HCT116 (cell line): ENCODE measurements around the gene SNTG2. TPM values are rescaled to one million over a fixed set of nuclear protein-coding genes. Genes with fewer than 3 reads are reported as not detected.

Experiments used
- ATAC-seq: fragments of 200-7000 bp; cut with Tn5 transposase; 2 replicates; pipeline ENCODE4 v1.9.1; 2020; ENCODE audit warnings: mild to moderate bottlenecking, moderate library complexity
- BruUV-seq: library from RNA; stranded (reverse); fragments of 400-500 nt; replicated peaks from 2 replicates; lab custom pipeline; 2021; lab: Mats Ljungman, UMichigan
- CTCF ChIA-PET: fragments of 300-600 bp; sonication (Branson Sonifier 250); formaldehyde crosslinking; loops from one replicate; lab custom pipeline; 2021; ENCODE audit warnings: antibody characterized with exemption; lab: Charles Lee
- POLR2A ChIA-PET: fragments of 300-600, 350-600 bp; sonication (Branson Sonifier 250); formaldehyde crosslinking; loops from one replicate; lab custom pipeline; 2021; ENCODE audit warnings: antibody characterized with exemption; lab: Charles Lee
- RAD21 ChIA-PET, 2 experiments: fragments of 300-600 bp; sonication (Branson Sonifier 250); formaldehyde crosslinking; loops; one replicate each; lab custom pipeline; 2023; ENCODE audit warnings: low total read pairs in 2 of 2; ENCODE audit not compliant: uncharacterized antibody in 2 of 2, unreplicated experiment in 2 of 2, low non-redundant PET in 1 of 2; lab: Charles Lee
- DNase-seq: peaks from one replicate; pipeline ENCODE4 v3.0.0-alpha.2; 2010; ENCODE audit warnings: low read depth, low spot score
- H2AFZ ChIP-seq: fragments of 200-600 bp; shearing (Covaris generic), sonication (generic); 2 replicates; pipeline ENCODE4 v1.6.1; 2017; ENCODE audit warnings: low read depth, mixed run types, mixed read lengths, antibody characterized with exemption, low read length; ENCODE audit not compliant: poor library complexity, severe bottlenecking
- H3K27ac ChIP-seq: 2 replicates; pipeline ENCODE4 v1.5.1; 2012; ENCODE audit warnings: low read depth, low read length
- H3K27me3 ChIP-seq: fragments of 200-600 bp; sonication (generic); 2 replicates; pipeline ENCODE4 v1.6.1; 2016; ENCODE audit warnings: mixed run types, low read length, mixed read lengths; ENCODE audit not compliant: insufficient read depth
- H3K36me3 ChIP-seq, 2 experiments: fragments of 200-500 bp in 1 of 2; fragments of 200-600 bp in 1 of 2; sonication (Bioruptor generic) in 1 of 2; sonication (generic) in 1 of 2; 2 replicates each; pipeline versions ENCODE4 v1.5.1 to v1.6.1; 2014 to 2016; ENCODE audit warnings: low read length in 2 of 2, inconsistent platforms in 1 of 2, mixed read lengths in 1 of 2, mixed run types in 1 of 2; ENCODE audit not compliant: insufficient read depth in 2 of 2, control insufficient read depth in 1 of 2
- H3K4me1 ChIP-seq, 2 experiments: fragments of 200-600 bp in 1 of 2; sonication (generic) in 1 of 2; 2 replicates each; pipeline versions ENCODE4 v1.5.1 to v1.6.1; 2012 to 2017; ENCODE audit warnings: low read length in 2 of 2, inconsistent platforms in 1 of 2, mild to moderate bottlenecking in 1 of 2, mixed read lengths in 1 of 2, mixed run types in 1 of 2, moderate library complexity in 1 of 2; ENCODE audit not compliant: insufficient read depth in 2 of 2, control insufficient read depth in 1 of 2
- H3K4me2 ChIP-seq: fragments of 200-600 bp; sonication (generic); 2 replicates; pipeline ENCODE4 v1.6.1; 2017; ENCODE audit warnings: mixed run types, low read length, mixed read lengths
- H3K4me3 ChIP-seq, 2 experiments: fragments of 200-600 bp in 1 of 2; sonication (generic) in 1 of 2; replicated peaks in 1 of 2; 2 replicates each; pipeline ENCODE4 v1.5.1; 2011 to 2016; ENCODE audit warnings: low read length in 2 of 2, control low read depth in 1 of 2, low read depth in 1 of 2, mild to moderate bottlenecking in 1 of 2, mixed read lengths in 1 of 2, mixed run types in 1 of 2
- H3K79me2 ChIP-seq: fragments of 200-600 bp; sonication (generic); 2 replicates; pipeline ENCODE4 v1.6.1; 2017; ENCODE audit warnings: mild to moderate bottlenecking, mixed run types, low read length, moderate library complexity, mixed read lengths; ENCODE audit not compliant: insufficient read depth
- H3K9ac ChIP-seq: fragments of 200-600 bp; sonication (generic); 2 replicates; pipeline ENCODE4 v1.6.1; 2016; ENCODE audit warnings: low read length, mixed read lengths
- H3K9me2 ChIP-seq: fragments of 200-600 bp; sonication (generic), shearing (Covaris generic); 2 replicates; pipeline ENCODE4 v1.6.1; 2017; ENCODE audit warnings: mixed run types, mild to moderate bottlenecking, moderate library complexity; ENCODE audit not compliant: insufficient read depth
- H3K9me3 ChIP-seq, 2 experiments: fragments of 200-500 bp in 1 of 2; fragments of 200-600 bp in 1 of 2; sonication (Bioruptor generic) in 1 of 2; sonication (generic) in 1 of 2; 2 replicates each; pipeline ENCODE4 v1.6.1; 2014 to 2017; ENCODE audit warnings: low read length in 2 of 2, mixed read lengths in 2 of 2, inconsistent platforms in 1 of 2, low read depth in 1 of 2, mild to moderate bottlenecking in 1 of 2, mixed run types in 1 of 2, moderate library complexity in 1 of 2; ENCODE audit not compliant: control insufficient read depth in 1 of 2, insufficient read depth in 1 of 2
- H4K20me1 ChIP-seq: fragments of 200-600 bp; sonication (generic), shearing (Covaris generic); 2 replicates; pipeline ENCODE4 v1.6.1; 2017; ENCODE audit warnings: mixed run types, mild to moderate bottlenecking, moderate library complexity; ENCODE audit not compliant: insufficient read depth
- CBX3 ChIP-seq: IDR thresholded peaks from 2 replicates; pipeline ENCODE4 v1.6.1; 2012; ENCODE audit warnings: low read depth
- CEBPB ChIP-seq: IDR thresholded peaks from 2 replicates; pipeline ENCODE4 v1.6.1; 2012; ENCODE audit warnings: low read depth
- CTCF ChIP-seq, 3 experiments: fragments of 200-600 bp in 1 of 3; sonication (generic) in 1 of 3; IDR thresholded peaks in 2 of 3; conservative IDR thresholded peaks in 1 of 3; 2 replicates each; pipeline ENCODE4 v1.5.1; 2012 to 2017; ENCODE audit warnings: low read depth in 2 of 3, low read length in 2 of 3, antibody characterized with exemption in 1 of 3, borderline replicate concordance in 1 of 3, control low read depth in 1 of 3, mild to moderate bottlenecking in 1 of 3, mixed read lengths in 1 of 3, mixed run types in 1 of 3, moderate library complexity in 1 of 3; ENCODE audit not compliant: insufficient read depth in 1 of 3
- EZH2 ChIP-seq: fragments of 200-600 bp; sonication (generic); IDR thresholded peaks from 2 replicates; pipeline ENCODE4 v1.6.1; 2017; ENCODE audit warnings: antibody characterized with exemption, mixed run types
- EZH2phosphoT487 ChIP-seq: fragments of 200-600 bp; IDR thresholded peaks from 2 replicates; pipeline ENCODE4 v1.6.1; 2018; ENCODE audit warnings: antibody characterized with exemption, borderline replicate concordance
- FOSL1 ChIP-seq: IDR thresholded peaks from 2 replicates; pipeline ENCODE4 v1.6.1; 2012; ENCODE audit warnings: low read depth
- JUND ChIP-seq: IDR thresholded peaks from 2 replicates; pipeline ENCODE4 v1.6.1; 2012
- POLR2A ChIP-seq: IDR thresholded peaks from 2 replicates; pipeline ENCODE4 v1.7.0; 2011; ENCODE audit warnings: borderline replicate concordance; ENCODE audit not compliant: insufficient read depth, insufficient read length; ENCODE audit errors: extremely low read depth
- RAD21 ChIP-seq: IDR thresholded peaks from 2 replicates; pipeline ENCODE4 v1.6.1; 2012; ENCODE audit warnings: low read depth, mild to moderate bottlenecking
- SIN3A ChIP-seq: IDR thresholded peaks from 2 replicates; pipeline ENCODE4 v1.6.1; 2012; ENCODE audit warnings: low read depth
- SP1 ChIP-seq: IDR thresholded peaks from 2 replicates; pipeline ENCODE4 v1.6.1; 2012; ENCODE audit warnings: low read depth
- SRF ChIP-seq: IDR thresholded peaks from 2 replicates; pipeline ENCODE4 v1.6.1; 2012; ENCODE audit warnings: low read depth
- TCF7L2 ChIP-seq: IDR thresholded peaks from 2 replicates; pipeline ENCODE4 v1.7.0; 2011; ENCODE audit warnings: borderline replicate concordance, inconsistent platforms; ENCODE audit not compliant: insufficient read depth, insufficient read length; ENCODE audit errors: extremely low read depth
- ZFX ChIP-seq: fragments of 450-650 bp; IDR thresholded peaks from 2 replicates; pipeline ENCODE4 v1.6.1; 2017
- ZNF274 ChIP-seq: fragments of 200-500 bp; sonication (Bioruptor generic); IDR thresholded peaks from 2 replicates; pipeline ENCODE4 v1.6.1; 2014; ENCODE audit warnings: mild to moderate bottlenecking, low read depth, low read length, inconsistent platforms
- intact Hi-C: fragments of 100-400 bp; cut with micrococcal nuclease; formaldehyde crosslinking; loops from 2 replicates; pipeline ENCODE4 v1.10.0; 2022
- total RNA-seq: library from RNA; stranded (reverse); gene quantifications from one replicate; pipeline ENCODE4 v1.2.1, GENCODE V29; 2021; ENCODE audit not compliant: unreplicated experiment
- TF ChIP-seq, protein P1 (sequence below): IDR thresholded peaks from 2 replicates; pipeline ENCODE4 v1.6.1; 2012
- TF ChIP-seq, protein P2 (sequence below): IDR thresholded peaks from 2 replicates; pipeline ENCODE4 v1.6.1; 2011; ENCODE audit warnings: mild to moderate bottlenecking, low read length, moderate library complexity; ENCODE audit not compliant: insufficient replicate concordance; ENCODE audit errors: extremely low read depth

Gene SNTG2
- total RNA-seq, 1 experiment from 2014 or later = not detected

DNA sequence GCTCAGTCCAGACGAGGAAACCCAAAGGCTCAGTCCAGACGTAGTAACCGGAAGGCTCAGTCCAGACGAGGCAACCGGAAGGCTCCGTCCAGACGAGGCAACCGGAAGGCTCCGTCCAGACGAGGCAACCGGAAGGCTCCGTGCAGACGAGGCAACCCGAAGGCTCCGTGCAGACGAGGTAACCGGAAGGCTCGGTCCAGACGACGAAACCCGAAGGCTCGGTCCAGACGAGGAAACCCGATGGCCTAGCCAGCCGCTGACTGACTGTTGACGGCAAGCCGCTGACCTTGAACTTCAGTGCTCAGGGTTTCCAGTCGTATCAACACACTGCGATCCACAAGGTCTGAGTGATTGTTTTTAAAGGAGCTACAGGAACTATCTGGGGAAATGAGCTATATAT, 312.0 kb downstream of the SNTG2 start:
- ChIA-PET POLR2A (no interaction called here), CTCF (no interaction called here)
- TF ChIP-seq SIN3A (no peak), EZH2phosphoT487 (no peak), FOSL1 (no peak), TCF7L2 (no peak), CBX3 (no peak), ZNF274 (no peak), ZFX (no peak), POLR2A (no peak), CTCF (IDR thresholded peaks at IDR 0.05 in 2 of 3, conservative IDR thresholded peaks at IDR 0.05 in 1 of 3; ENCODE audit: borderline replicate concordance in 1 of 3, insufficient read depth in 1 of 3, low read depth in 2 of 3, low read length in 2 of 3) (no peak), EZH2 (no peak), JUND (no peak), SRF (no peak), RAD21 (no peak), CEBPB (no peak), SP1 (no peak)
- TF ChIP-seq, protein P1, sequence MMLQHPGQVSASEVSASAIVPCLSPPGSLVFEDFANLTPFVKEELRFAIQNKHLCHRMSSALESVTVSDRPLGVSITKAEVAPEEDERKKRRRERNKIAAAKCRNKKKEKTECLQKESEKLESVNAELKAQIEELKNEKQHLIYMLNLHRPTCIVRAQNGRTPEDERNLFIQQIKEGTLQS = no peak
- TF ChIP-seq, protein P2, sequence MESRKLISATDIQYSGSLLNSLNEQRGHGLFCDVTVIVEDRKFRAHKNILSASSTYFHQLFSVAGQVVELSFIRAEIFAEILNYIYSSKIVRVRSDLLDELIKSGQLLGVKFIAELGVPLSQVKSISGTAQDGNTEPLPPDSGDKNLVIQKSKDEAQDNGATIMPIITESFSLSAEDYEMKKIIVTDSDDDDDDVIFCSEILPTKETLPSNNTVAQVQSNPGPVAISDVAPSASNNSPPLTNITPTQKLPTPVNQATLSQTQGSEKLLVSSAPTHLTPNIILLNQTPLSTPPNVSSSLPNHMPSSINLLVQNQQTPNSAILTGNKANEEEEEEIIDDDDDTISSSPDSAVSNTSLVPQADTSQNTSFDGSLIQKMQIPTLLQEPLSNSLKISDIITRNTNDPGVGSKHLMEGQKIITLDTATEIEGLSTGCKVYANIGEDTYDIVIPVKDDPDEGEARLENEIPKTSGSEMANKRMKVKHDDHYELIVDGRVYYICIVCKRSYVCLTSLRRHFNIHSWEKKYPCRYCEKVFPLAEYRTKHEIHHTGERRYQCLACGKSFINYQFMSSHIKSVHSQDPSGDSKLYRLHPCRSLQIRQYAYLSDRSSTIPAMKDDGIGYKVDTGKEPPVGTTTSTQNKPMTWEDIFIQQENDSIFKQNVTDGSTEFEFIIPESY = no peak

More for the DNA sequence above, 312.0 kb downstream of the SNTG2 start:
- Histone ChIP-seq H4K20me1 (no peaks in the 10 kb centered on the region), H3K4me2 (no peak overlapping the region), H3K27me3 (peaks cover 26% of the 10 kb centered on the region; the same call in 1 of the 2 replicates), H3K4me1 (no peaks in the 10 kb centered on the region), H3K4me3 (no peak overlapping the region), H3K9me2 (no peaks in the 10 kb centered on the region), H3K79me2 (no peaks in the 10 kb centered on the region), H3K36me3 (no peaks in the 10 kb centered on the region), H3K27ac (no peak overlapping the region), H3K9me3 (no peaks in the 10 kb centered on the region), H3K9ac (no peak overlapping the region), H2AFZ (no peak overlapping the region)
- DNase-seq = no peak
- no peak for ATAC-seq
- RAD21 ChIA-PET = no interaction called here
- BruUV-seq = no TSS peak
- intact Hi-C loops = no loop called here
